Measurements from ENCODE around the gene MYO1G.

Gene MYO1G

GRCh38 chr7:44976040-44976745, 2.6 kb downstream of the MYO1G start:
- ATAC-seq (ENCODE audit: insufficient read depth, low read depth) (no peak), DNase-seq (no peak)
- no peak overlapping the region for H3K9ac ChIP-seq (ENCODE audit: low read depth, low read length)
- H3K4me2 ChIP-seq (ENCODE audit: insufficient read depth, low read length), result no peak overlapping the region
- peak overlapping the region; percentile 2; the same call in 1 of the 2 replicates for H3K27ac ChIP-seq (ENCODE audit: low read length)
- peaks cover 25% of the 10 kb centered on the region for H3K79me2 ChIP-seq (ENCODE audit: insufficient read depth, low read length)
- H2AFZ ChIP-seq (ENCODE audit: low read depth, low read length), result no peak overlapping the region
- H3K4me3 ChIP-seq (ENCODE audit: low read depth in 1 of 2, low read length in 2 of 2), result no peak overlapping the region
- H4K20me1 ChIP-seq (ENCODE audit: insufficient read depth, low read length), result no peaks in the 10 kb centered on the region
- peaks cover 45% of the 10 kb centered on the region for H3K4me1 ChIP-seq (ENCODE audit: insufficient read depth, low read length)
- TF ChIP-seq CTCF (IDR thresholded peaks at IDR 0.05; ENCODE audit: borderline replicate concordance, extremely low read depth, low read length, poor library complexity, severe bottlenecking) (no peak), EZH2 (IDR thresholded peaks at IDR 0.05; ENCODE audit: borderline replicate concordance, low read depth, low read length, severe bottlenecking) (no peak)
- H3K36me3 ChIP-seq (ENCODE audit: insufficient read depth, low read length), result peaks cover 36% of the 10 kb centered on the region
- no peaks in the 10 kb centered on the region for H3K9me3 ChIP-seq (ENCODE audit: insufficient read depth, low read length, severe bottlenecking)
- H3K27me3 ChIP-seq (ENCODE audit: insufficient read depth, low read length, poor library complexity), result no peaks in the 10 kb centered on the region

- Histone ChIP-seq H4K20me1 (ENCODE audit: insufficient read depth, low read length) (no peaks in the 10 kb centered on the region), H3K9me3 (ENCODE audit: insufficient read depth, low read length, severe bottlenecking) (no peaks in the 10 kb centered on the region), H3K27ac (ENCODE audit: low read length) (no peak overlapping the region; the same call in 1 of the 2 replicates), H2AFZ (ENCODE audit: low read depth, low read length) (no peak overlapping the region), H3K36me3 (ENCODE audit: insufficient read depth, low read length) (peaks cover 32% of the 10 kb centered on the region), H3K79me2 (ENCODE audit: insufficient read depth, low read length) (peaks cover 25% of the 10 kb centered on the region), H3K27me3 (ENCODE audit: insufficient read depth, low read length, poor library complexity) (no peaks in the 10 kb centered on the region), H3K4me2 (ENCODE audit: insufficient read depth, low read length) (no peak overlapping the region), H3K4me1 (ENCODE audit: insufficient read depth, low read length) (peaks cover 38% of the 10 kb centered on the region), H3K4me3 (ENCODE audit: low read depth in 1 of 2, low read length in 2 of 2) (no peak overlapping the region), H3K9ac (ENCODE audit: low read depth, low read length) (no peak overlapping the region)
- no peak for DNase-seq
- TF ChIP-seq CTCF (IDR thresholded peaks at IDR 0.05; ENCODE audit: borderline replicate concordance, extremely low read depth, low read length, poor library complexity, severe bottlenecking) (no peak), EZH2 (IDR thresholded peaks at IDR 0.05; ENCODE audit: borderline replicate concordance, low read depth, low read length, severe bottlenecking) (no peak)
- ATAC-seq (ENCODE audit: insufficient read depth, low read depth), result no peak
Observed at GRCh38 chr7:44975331-44976039, 3.3 kb downstream of the MYO1G start.

GRCh38 chr7:44974549-44974948, 4.3 kb downstream of the MYO1G start:
- no peak overlapping the region for H3K4me2 ChIP-seq (ENCODE audit: insufficient read depth, low read length)
- peaks cover 28% of the 10 kb centered on the region for H3K4me1 ChIP-seq (ENCODE audit: insufficient read depth, low read length)
- H3K79me2 ChIP-seq (ENCODE audit: insufficient read depth, low read length), result peaks cover 21% of the 10 kb centered on the region
- DNase-seq, result no peak
- H4K20me1 ChIP-seq (ENCODE audit: insufficient read depth, low read length), result no peaks in the 10 kb centered on the region
- no peak overlapping the region for H3K4me3 ChIP-seq (ENCODE audit: low read depth in 1 of 2, low read length in 2 of 2)
- H3K27ac ChIP-seq (ENCODE audit: low read length), result no peak overlapping the region
- H3K27me3 ChIP-seq (ENCODE audit: insufficient read depth, low read length, poor library complexity), result no peaks in the 10 kb centered on the region
- H3K36me3 ChIP-seq (ENCODE audit: insufficient read depth, low read length), result peaks cover 32% of the 10 kb centered on the region
- H3K9ac ChIP-seq (ENCODE audit: low read depth, low read length), result no peak overlapping the region
- TF ChIP-seq CTCF (IDR thresholded peaks at IDR 0.05; ENCODE audit: borderline replicate concordance, extremely low read depth, low read length, poor library complexity, severe bottlenecking) (no peak), EZH2 (IDR thresholded peaks at IDR 0.05; ENCODE audit: borderline replicate concordance, low read depth, low read length, severe bottlenecking) (no peak)
- no peak for ATAC-seq (ENCODE audit: insufficient read depth, low read depth)
- no peaks in the 10 kb centered on the region for H3K9me3 ChIP-seq (ENCODE audit: insufficient read depth, low read length, severe bottlenecking)
- H2AFZ ChIP-seq (ENCODE audit: low read depth, low read length), result no peak overlapping the region

Data from DND-41 (cell line).